ENCODE results near the gene GPC1.

GPC1 gene

DNA sequence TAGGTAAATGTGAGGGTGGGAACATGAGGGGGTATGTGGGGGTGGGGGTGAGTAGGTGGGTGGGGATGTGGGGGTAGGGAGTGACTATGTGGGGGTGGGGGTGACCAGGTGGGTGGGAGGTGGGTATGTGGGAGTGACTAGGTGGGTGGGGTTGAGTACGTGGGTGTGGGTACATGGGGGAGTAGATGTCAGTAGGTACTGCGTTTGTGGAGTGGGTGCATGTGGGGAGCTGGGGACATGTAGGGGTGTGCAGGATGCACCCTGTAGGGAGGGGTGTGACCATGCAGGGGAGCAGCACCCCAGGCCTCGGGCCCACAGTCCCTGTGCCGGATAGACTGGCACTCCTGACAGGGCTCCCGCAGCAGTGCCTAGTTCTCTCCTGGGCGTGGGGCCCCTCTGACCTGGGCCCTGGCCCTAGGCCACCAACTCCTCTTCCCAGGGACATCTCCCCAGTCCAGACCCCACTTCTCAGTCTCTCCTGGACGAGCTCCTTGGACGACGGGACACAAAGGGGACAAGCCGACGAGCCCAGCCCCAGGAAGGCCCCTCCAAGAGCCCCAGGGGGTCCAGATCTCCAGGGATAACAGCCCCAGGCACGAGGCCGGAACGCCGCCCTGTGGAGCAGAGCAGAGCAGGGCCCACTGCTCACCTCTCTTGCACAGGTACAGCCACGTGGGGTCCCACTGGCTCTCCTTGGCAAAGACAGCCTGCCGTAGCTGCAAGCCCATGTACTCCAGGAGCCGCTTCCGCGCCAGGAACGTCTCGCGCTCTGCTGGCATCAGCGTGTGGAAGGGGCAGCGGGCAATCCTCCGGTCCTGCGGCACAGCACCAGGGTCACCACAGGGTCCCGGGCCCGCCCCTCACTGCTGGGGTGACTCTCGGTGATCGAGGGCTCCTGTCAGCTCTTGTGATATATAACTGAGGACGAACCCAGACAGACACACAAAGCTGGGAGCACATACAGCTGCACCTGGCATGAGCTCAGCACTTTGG, 64.1 kb downstream of the GPC1 start:
- DNase-seq (ENCODE audit: low read depth in 2 of 2), result no peak

DNA sequence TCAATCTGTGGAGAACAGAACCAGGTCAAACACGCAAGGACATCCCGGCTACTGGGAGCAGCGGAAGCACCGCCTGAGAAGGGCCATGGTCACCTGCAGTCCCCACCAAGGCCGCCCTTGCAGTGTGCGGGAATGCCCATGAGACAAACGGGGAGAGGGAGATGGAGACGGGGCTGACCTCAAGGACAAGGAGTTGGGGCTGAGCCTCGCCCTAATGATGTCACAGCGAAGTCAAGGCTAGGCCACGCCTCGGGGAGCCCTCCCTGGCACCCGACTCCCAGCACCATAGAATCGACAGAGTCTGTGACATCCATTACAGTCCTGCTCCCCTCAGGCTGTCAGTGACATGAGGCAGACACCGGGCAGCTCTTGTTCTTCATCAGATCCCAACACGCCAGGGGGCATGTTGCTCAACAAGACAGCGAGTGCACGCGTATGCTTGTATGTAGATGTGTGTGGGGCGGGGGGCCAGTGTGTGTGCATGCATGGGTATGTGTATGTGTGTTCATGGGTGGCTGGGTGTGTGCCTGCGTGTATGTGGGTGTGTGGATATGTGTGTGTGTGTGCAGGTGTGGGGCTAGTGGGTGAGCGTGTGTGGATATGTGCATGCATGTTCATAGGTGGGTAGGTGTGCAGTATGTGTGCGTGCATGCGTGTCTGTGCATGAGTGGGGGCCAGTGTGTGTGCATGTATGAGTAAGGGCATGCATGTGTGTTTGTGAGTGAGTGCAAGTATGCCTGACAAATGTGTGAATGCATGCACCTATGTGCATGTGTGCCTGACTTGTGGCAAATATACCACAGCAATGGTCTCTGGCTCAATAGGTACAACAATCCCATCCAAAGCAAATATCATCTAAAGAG, 65.3 kb downstream of the GPC1 start:
- no peak for DNase-seq (ENCODE audit: low read depth in 2 of 2)

DNA sequence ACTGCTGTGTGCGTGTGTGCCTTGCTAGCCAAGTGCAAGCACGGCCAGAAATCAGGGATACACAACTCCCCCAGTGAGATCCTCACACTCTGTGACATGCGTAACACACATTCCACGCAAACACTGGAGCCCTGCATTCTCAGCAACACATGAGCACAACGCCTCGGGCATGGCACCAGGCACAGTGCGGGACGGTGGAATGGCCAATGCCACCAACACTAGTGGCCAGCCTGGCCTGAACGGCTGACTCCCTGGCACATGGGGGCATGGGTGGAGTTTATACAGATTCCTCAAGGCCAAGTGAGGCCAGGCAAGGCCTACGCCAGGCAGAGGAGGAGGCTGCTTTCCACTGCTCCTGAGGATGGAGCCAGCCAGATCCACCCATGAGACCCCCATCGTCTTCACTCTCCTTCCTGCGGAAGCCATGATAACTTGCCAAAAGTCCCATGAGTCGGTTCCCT, 66.1 kb downstream of the GPC1 start:
- no peak for DNase-seq (ENCODE audit: low read depth in 2 of 2)

GRCh38 chr2:240502059-240502429, 66.6 kb downstream of the GPC1 start:
- DNase-seq (ENCODE audit: low read depth in 2 of 2), result no peak

DNA sequence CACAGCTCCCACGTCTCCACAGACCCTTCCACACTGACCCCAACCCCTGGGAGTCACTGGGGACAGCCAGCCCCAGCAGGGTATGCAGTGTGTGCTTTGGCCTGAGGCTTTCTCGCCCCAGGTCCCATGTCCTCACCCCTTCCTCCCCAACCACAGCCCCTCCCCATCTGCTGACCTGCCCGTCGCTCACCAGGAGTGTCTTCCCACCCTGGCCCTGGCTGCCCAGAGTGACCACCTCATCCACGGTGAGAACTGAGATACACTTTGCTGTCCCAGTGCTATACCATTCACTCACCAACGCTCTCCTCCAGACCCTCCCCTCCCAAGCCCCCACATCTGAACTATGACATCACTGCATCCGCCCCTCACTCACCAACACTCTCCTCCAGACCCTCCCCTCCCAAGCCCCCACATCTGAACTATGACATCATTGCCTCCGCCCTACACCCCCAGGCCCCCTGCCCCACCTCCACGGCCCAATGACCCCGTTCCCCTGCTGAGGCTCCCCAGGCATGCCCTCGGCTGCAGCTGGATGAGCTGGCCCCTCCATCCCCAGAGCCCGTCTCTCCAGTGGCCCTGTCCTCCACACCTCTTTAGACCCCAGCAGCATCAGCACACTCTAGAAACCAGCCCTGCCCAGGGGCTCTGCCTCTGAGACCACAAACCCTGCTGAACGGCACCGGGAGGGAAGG, 67.1 kb downstream of the GPC1 start:
- DNase-seq (ENCODE audit: low read depth in 2 of 2), result no peak

- no peak for DNase-seq (ENCODE audit: low read depth in 2 of 2)
These were observed 67.9 kb downstream of the GPC1 start for GRCh38 chr2:240503375-240503774.

- no peak for DNase-seq (ENCODE audit: low read depth in 2 of 2)
These were observed 68.4 kb downstream of the GPC1 start for GRCh38 chr2:240503848-240504247.

DNA sequence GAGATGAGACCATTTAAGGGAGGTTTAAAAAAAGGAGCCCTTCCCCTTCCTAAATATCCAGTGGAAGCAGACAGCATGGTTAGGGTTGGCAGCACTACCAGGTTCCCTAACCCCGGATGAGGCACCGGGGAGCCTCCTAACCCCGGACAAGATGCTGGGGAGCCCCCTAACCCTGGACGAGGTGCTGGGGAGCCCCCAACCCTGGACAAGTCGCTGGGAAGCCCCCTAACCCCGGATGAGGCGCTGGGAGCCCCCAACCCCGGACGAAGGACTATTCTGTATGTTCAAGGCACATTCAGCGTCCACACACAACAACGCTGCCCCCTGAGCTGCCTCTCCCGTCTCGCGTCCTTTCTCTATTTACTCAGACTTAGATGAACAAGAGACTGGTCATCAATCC, 70.4 kb downstream of the GPC1 start:
- no peak for DNase-seq (ENCODE audit: low read depth in 2 of 2)

GRCh38 chr2:240506406-240507059, 71.1 kb downstream of the GPC1 start:
- no peak for DNase-seq (ENCODE audit: low read depth in 2 of 2)

GRCh38 chr2:240507060-240507777, 71.8 kb downstream of the GPC1 start:
- no peak for DNase-seq (ENCODE audit: low read depth in 2 of 2)

DNA sequence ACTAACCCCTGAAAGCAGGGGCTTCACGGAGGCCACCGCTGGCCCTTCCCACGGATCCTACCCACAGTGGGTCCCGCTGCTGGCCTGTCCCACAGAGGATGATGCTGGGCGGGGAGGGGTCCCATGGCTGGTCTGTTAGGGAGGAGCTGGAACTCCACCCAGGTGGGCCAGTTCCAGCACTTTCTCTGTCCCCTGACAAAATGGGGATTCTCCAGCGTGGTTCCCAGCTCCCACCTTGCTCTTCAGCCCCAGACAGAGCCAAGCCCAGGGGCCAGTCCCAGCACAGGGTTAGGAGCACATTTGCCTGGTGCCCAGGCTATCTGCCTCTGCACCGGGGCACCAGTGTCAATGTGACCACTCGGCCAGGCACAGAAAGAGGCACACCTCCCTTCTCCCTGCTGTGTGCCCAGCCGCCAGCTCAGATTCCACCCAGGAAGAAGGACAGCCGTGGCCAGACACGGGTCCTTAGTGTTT, 72.4 kb downstream of the GPC1 start:
- DNase-seq (ENCODE audit: low read depth in 2 of 2), result no peak

- DNase-seq (ENCODE audit: low read depth in 2 of 2), result no peak
These were observed 73.5 kb downstream of the GPC1 start for GRCh38 chr2:240508832-240509545.

DNA sequence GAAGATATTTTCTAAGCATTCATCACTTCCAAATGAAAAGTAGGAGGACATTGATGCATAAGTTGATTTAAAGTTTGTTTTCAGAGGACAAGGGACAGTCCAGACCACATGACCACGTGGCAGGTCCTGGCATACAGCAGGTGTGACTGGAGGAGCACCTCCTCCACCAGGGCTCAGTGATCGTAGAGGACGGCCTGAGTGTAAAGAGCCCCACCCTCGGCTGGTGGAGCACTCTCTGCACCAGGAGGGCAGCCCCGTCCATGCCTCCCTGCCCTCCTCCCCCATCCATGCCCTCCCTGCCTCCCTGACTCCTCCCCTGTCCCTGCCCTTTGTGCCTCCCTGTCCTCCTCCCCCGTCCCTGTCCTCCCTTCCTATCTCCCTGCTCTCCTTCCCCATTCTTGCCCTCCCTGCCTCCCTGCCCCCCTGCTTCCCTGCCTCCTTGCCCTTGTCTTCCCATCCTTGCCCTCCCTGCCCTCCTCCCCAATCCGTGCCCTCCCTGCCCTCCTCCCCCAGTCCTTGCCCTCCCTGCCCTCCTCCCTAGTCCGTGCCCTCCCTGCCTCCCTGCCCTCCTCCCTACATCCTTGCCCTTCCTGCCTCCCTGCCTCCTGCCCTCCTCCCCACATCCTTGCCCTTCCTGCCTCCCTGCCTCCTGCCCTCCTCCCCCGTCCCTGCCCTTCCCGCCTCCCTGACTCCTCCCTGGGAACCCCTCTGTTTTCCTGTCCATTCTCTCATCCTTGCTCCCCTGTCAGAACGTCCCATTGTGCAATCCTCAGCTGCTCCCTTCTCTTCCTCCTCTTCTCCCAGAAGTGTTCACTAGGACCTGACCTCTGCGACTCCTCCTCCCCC, 74.4 kb downstream of the GPC1 start:
- DNase-seq (ENCODE audit: low read depth in 2 of 2), result no peak

- no peak for DNase-seq (ENCODE audit: low read depth in 2 of 2)
These were observed 75.2 kb downstream of the GPC1 start for GRCh38 chr2:240510513-240511210.

DNA sequence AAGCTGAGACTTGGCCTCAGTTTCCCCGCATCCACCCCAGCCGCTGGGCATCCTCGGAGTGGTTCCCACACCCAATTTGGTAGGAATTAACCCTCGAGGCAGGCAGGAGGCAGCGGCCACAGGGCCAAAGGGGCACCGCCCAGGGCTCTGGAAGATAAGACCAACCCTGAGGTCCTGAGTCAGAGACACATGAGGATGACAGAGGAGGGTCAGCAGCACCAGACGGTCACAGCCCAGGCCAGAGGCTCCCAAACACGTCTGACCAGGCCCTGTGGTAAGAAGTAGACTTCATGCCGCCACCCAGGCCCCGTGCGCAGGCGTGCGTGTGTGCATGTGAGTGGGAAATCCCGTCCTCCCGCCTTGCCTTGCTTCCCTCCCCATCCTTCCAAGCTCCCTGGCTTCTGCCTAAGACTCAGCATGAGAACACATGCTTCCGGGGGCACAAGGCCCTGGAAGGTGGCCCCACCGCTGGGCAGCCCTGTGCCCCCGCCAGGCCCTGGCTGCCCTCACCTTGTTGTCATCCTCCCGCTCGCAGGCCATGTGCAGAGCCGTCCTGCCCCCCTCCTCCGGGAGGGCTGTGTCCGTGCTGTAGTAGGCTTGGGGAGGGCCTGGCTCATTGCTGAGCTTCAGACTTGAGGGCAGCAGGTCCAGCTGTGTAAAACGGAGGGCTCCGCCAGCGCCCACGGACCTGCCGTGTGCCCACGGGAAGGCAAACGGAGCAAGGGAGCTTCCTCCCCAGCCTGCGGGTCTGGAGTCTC, 76.1 kb downstream of the GPC1 start:
- no peak for DNase-seq (ENCODE audit: low read depth in 2 of 2)

GRCh38 chr2:240512109-240512485, 76.6 kb downstream of the GPC1 start:
- DNase-seq (ENCODE audit: low read depth in 2 of 2), result no peak

- no peak for DNase-seq (ENCODE audit: low read depth in 2 of 2)
These were observed 77.4 kb downstream of the GPC1 start for GRCh38 chr2:240512666-240513535.
